Hypothalamus (tissue), 51 donors: ENCODE measurements around the gene E2F8.
A peak's percentile ranks its signal among the peaks of the same experiment; 100 is the strongest.

Experiments
- DNase-seq, 51 donors: peaks; one replicate each; lab custom pipeline; 2025; lab: John Stamatoyannopoulos, UW

The E2F8 gene

GRCh38 chr11:19252394-19253152, 11.8 kb upstream of the E2F8 start:
- no peak for DNase-seq

GRCh38 chr11:19251577-19251976, 10.8 kb upstream of the E2F8 start:
- DNase-seq, result no peak

- no peak for DNase-seq
Measured at GRCh38 chr11:19246816-19247215, 6.1 kb upstream of the E2F8 start.

GRCh38 chr11:19245351-19245750, 4.6 kb upstream of the E2F8 start:
- no peak for DNase-seq

GRCh38 chr11:19244621-19245020, 3.9 kb upstream of the E2F8 start:
- no peak for DNase-seq

- no peak for DNase-seq
Measured at GRCh38 chr11:19244084-19244483, 3.3 kb upstream of the E2F8 start.

- no peak for DNase-seq
Measured at GRCh38 chr11:19243613-19244012, 2.9 kb upstream of the E2F8 start.

- DNase-seq, result no peak
Measured at GRCh38 chr11:19243143-19243542, 2.4 kb upstream of the E2F8 start.

GRCh38 chr11:19242179-19242932, 1.6 kb upstream of the E2F8 start:
- no peak for DNase-seq

- DNase-seq, result peak in 2 of 51 donors; percentile 5 to 37
Measured at GRCh38 chr11:19241260-19242178, 774 bp upstream of the E2F8 start.

GRCh38 chr11:19239039-19239438, 1.7 kb downstream of the E2F8 start:
- no peak for DNase-seq

GRCh38 chr11:19237813-19238212, 2.9 kb downstream of the E2F8 start:
- DNase-seq, result no peak

- DNase-seq, result no peak
Measured at GRCh38 chr11:19237381-19237780, 3.4 kb downstream of the E2F8 start.

- no peak for DNase-seq
Measured at GRCh38 chr11:19234231-19234817, 6.4 kb downstream of the E2F8 start.

GRCh38 chr11:19232910-19233503, 7.7 kb downstream of the E2F8 start:
- no peak for DNase-seq

- DNase-seq, result no peak
Measured at GRCh38 chr11:19229671-19230070, 11.1 kb downstream of the E2F8 start.

- DNase-seq, result no peak
Measured at GRCh38 chr11:19228968-19229367, 11.8 kb downstream of the E2F8 start.

GRCh38 chr11:19226378-19227195, 14.2 kb downstream of the E2F8 start:
- DNase-seq, result no peak

GRCh38 chr11:19225581-19225980, 15.2 kb downstream of the E2F8 start:
- DNase-seq, result no peak
